Fibroblast of lung (primary cell): Measurements from ENCODE around the gene RPL41.

Source experiments
- CTCF ChIP-seq, 2 donors: IDR thresholded peaks in 1 of 2; conservative IDR thresholded peaks in 1 of 2; 1 replicate in 1 of 2; 2 replicates in 1 of 2; pipeline ENCODE4 v1.5.1; 2011 to 2012; ENCODE audit warnings: low read length in 2 of 2, control low read depth in 1 of 2, inconsistent platforms in 1 of 2, low read depth in 1 of 2, mild to moderate bottlenecking in 1 of 2
- EZH2 ChIP-seq: IDR thresholded peaks from 2 replicates; pipeline ENCODE4 v1.5.1; 2012; ENCODE audit warnings: low read length, control low read depth, mild to moderate bottlenecking; ENCODE audit errors: missing control alignments

DNA sequence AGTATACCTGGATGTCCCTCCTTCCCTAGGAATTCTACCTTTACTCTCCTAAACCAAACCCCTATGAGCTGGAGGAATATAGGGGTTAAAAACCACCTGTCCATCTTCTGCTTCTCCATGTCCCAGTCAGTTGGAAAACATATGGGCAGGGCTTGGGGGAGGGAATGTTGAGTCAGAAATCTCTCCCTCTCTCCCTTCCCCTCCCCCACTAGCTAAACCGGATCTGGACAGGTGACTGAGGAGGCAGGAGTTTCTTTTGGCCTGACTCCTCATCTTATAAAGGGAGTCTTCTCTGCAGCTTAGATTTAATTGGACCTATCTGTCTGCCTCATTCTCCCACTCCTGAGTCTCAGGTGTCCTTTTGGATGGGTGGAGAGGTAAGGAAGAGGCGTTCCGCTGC lies 30.3 kb upstream of the RPL41 start:
- TF ChIP-seq CTCF (conservative IDR thresholded peaks at IDR 0.05 in 1 of 2, IDR thresholded peaks at IDR 0.05 in 1 of 2; ENCODE audit: low read depth in 1 of 2, low read length in 2 of 2) (no peak), EZH2 (no peak)
